ENCODE data around the gene THSD4. TPM values are rescaled to one million over a fixed set of nuclear protein-coding genes. Genes with fewer than 3 reads are reported as not detected.

The THSD4 gene
- total RNA-seq, 6 donors from 2014 or later: 16.8 to 39.7 (median 21.7) TPM

DNA sequence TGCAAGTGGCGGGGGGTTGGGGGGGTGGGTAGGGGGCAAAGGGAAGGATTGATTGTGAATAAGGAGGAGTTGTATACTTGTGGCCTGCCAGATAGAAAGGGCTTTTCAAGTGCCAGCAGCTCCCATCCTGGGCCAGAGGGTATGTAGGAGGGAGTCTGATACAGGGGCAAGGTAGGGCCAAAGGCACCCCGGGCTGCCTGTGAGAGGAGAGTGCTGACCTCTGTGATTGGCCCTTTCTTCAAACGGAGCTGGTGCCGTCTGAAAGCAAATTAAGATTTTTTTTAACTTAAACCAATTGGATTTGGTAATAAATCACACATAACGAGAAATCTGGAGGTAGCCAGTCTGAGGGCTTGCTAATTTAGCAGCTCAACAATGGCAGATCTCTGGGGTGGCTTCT is 229.9 kb downstream of the THSD4 start:
- no peak overlapping the region for H3K4me3 ChIP-seq
- no peaks in the 10 kb centered on the region for H3K36me3 ChIP-seq
- H3K4me1 ChIP-seq: no peaks in the 10 kb centered on the region
- ATAC-seq (ENCODE audit: low FRiP score in 2 of 2) (no peak), DNase-seq (no peak)
- TF ChIP-seq EP300 (IDR thresholded peaks at IDR 0.05) (no peak), POLR2AphosphoS5 (IDR thresholded peaks at IDR 0.05) (no peak), CTCF (IDR thresholded peaks at IDR 0.05) (no peak), POLR2A (IDR thresholded peaks at IDR 0.05) (no peak)
- H3K27me3 ChIP-seq: no peaks in the 10 kb centered on the region
- no peaks in the 10 kb centered on the region for H3K9me3 ChIP-seq
- WGBS, 2 donors: 63 to 87% methylated on average over 5 of the region's 5 CpGs
- H3K27ac ChIP-seq: no peak overlapping the region

DNA sequence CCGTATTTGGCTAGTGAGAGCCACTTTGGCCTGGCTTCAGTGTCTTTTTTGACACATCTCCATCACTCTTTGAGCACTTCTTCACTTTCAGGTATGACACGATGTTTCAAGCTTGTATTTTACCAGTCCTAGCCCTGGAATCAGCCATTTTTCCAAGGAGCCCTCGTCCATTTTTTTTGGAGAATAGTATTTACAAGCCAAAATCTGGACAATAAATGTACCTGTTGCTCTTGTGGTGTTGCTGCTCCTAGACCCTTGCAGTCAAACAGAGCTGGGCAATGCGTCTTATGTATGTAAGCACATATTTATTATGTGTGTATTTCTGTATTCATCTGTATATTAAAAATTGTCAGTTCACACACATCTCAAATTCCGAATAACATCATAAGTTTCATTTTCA is 231.2 kb downstream of the THSD4 start:
- WGBS, 2 donors: 91 to 98% methylated on average over 5 of the region's 5 CpGs
- DNase-seq (no peak), ATAC-seq (ENCODE audit: low FRiP score in 2 of 2) (no peak)
- TF ChIP-seq POLR2AphosphoS5 (IDR thresholded peaks at IDR 0.05): no peak
- no peak for TF ChIP-seq CTCF (IDR thresholded peaks at IDR 0.05)
- TF ChIP-seq POLR2A (IDR thresholded peaks at IDR 0.05): no peak
- TF ChIP-seq EP300 (IDR thresholded peaks at IDR 0.05): no peak
- no peaks in the 10 kb centered on the region for H3K27me3 ChIP-seq
- no peaks in the 10 kb centered on the region for H3K4me1 ChIP-seq
- no peaks in the 10 kb centered on the region for H3K9me3 ChIP-seq
- H3K27ac ChIP-seq: no peak overlapping the region
- no peaks in the 10 kb centered on the region for H3K36me3 ChIP-seq
- no peak overlapping the region for H3K4me3 ChIP-seq

- H3K4me3 ChIP-seq: no peak overlapping the region
- 94 to 100% methylated on average over 1 of the region's 1 CpG for WGBS, 2 donors
- no peak for DNase-seq
- ATAC-seq (ENCODE audit: low FRiP score in 2 of 2): no peak
- peaks cover 0 to 5% (median 2%) of the 10 kb centered on the region in 4 donors for H3K4me1 ChIP-seq
- H3K36me3 ChIP-seq: no peaks in the 10 kb centered on the region
- H3K27ac ChIP-seq: no peak overlapping the region
- no peak for TF ChIP-seq CTCF (IDR thresholded peaks at IDR 0.05)
- no peak for TF ChIP-seq POLR2A (IDR thresholded peaks at IDR 0.05)
- no peaks in the 10 kb centered on the region for H3K9me3 ChIP-seq
- H3K27me3 ChIP-seq: no peaks in the 10 kb centered on the region
Observed at GRCh38 chr15:71348597-71348996, 233.3 kb downstream of the THSD4 start.

- no peaks in the 10 kb centered on the region for H3K9me3 ChIP-seq
- DNase-seq (no peak), ATAC-seq (ENCODE audit: low FRiP score in 2 of 2) (no peak)
- H3K27me3 ChIP-seq: no peaks in the 10 kb centered on the region
- no peak overlapping the region for H3K27ac ChIP-seq
- H3K4me3 ChIP-seq: no peak overlapping the region
- H3K4me1 ChIP-seq: peaks cover 0 to 5% (median 2%) of the 10 kb centered on the region in 4 donors
- WGBS, 2 donors: 87 to 89% methylated on average over 4 of the region's 4 CpGs
- no peaks in the 10 kb centered on the region for H3K36me3 ChIP-seq
- TF ChIP-seq POLR2AphosphoS5 (IDR thresholded peaks at IDR 0.05) (no peak), POLR2A (IDR thresholded peaks at IDR 0.05) (no peak)
Observed at GRCh38 chr15:71349336-71349735, 234.1 kb downstream of the THSD4 start.

DNA sequence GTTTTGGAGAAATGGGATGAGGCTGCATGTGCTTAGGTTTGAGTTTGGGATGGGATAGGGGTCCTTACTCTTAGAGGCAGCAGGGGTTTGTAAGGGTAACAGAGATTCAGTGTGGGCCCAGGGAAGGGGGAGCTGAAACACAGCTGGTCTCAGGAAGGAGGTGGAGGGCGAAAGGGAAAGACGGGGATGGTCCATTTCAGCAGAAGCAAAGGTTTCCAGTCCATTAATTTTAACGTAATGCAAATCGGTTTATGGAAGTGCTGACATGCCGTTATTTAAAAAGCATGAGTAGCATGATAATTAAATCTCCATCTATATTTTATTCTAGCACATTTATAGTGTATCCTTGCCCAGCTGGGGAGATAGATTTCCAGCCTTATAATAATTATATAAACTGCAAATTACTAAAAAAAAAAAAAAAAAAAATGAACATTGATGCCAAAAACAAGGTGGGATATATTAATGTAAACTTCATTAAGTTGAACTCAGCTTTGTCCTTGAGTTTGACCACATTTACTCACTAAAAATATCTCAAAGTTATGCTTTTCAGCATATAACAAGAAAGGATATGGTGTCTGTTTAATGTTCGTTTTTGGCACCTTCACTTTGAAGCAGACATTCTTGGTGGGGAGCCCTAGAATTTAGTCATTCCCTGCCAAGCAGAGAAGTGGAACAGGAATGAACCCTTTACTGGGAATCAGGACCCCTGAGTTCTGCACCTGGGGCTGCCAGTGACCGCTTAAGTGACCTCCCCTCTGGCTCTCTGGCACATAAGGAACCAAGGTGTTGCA is 234.7 kb downstream of the THSD4 start:
- Histone ChIP-seq H3K27me3 (no peaks in the 10 kb centered on the region), H3K4me3 (no peak overlapping the region), H3K36me3 (no peaks in the 10 kb centered on the region), H3K27ac (no peak overlapping the region), H3K9me3 (no peaks in the 10 kb centered on the region), H3K4me1 (peaks cover 0 to 5% (median 2%) of the 10 kb centered on the region in 4 donors)
- ATAC-seq (ENCODE audit: low FRiP score in 2 of 2) (no peak), DNase-seq (no peak)
- TF ChIP-seq POLR2A (IDR thresholded peaks at IDR 0.05): no peak
- no peak for TF ChIP-seq CTCF (IDR thresholded peaks at IDR 0.05)
- no peak for TF ChIP-seq EP300 (IDR thresholded peaks at IDR 0.05)
- no peak for TF ChIP-seq POLR2AphosphoS5 (IDR thresholded peaks at IDR 0.05)
- WGBS, 2 donors: 94 to 96% methylated on average over 7 of the region's 7 CpGs

All from upper lobe of left lung (tissue), 6 donors.